Cerebellar nuclear complex (tissue), 1 donor: Measurements from ENCODE around the gene HOTAIR.

ENCODE experiments used
- DNase-seq, 2 experiments: peaks; one replicate each; lab custom pipeline; 2025; lab: John Stamatoyannopoulos, UW

The HOTAIR gene

GRCh38 chr12:53974084-53975063 lies at the start of gene HOTAIR:
Gene HOTAIR, minus strand, starts transcription at chr12:53974954.
- DNase-seq, result no peak

- no peak for DNase-seq
Measured at GRCh38 chr12:54024127-54024526, 49.4 kb upstream of the HOTAIR start.

GRCh38 chr12:54022960-54023884 lies 48.5 kb upstream of the HOTAIR start:
- no peak for DNase-seq

GRCh38 chr12:54021432-54022013 lies 46.8 kb upstream of the HOTAIR start:
- DNase-seq, result no peak

DNA sequence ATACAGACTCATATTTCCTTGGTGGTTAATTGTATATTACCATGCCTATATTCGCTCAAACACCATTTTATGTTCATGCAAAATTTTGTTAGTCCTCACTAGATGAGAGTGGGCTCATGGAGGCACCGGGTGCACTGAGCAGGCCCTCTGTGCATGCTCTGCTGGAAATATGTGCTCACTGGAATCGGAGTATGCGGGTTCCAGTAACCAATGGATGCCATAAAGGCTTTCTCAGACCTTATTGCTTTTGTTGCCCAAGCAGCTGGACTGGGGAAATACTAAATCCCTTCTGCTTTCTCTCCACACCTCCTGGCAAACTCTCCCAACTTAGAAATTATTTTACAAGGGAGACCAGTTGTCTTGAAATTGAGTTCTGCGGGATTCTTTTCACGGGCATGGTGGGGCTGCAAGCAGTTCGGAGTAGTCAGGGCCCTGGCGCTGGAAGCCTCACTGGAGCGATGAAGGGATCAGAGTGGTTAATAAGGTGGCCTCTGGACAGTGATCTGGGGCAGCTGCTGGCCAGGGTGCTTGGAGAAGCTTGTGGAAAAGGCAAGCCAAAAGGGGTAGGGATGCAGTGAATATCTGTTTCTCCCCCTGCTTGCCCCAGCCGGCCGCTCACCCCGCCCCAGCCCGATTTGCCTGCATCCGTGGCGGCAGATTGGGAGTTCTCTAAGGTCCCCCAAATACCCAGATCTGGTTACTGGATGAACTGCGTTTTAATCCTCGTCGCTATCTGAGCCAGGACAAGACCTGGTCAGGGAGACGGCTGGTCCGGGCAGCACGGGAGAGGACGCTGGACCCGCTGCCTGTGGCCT lies 46.0 kb upstream of the HOTAIR start:
- no peak for DNase-seq

DNA sequence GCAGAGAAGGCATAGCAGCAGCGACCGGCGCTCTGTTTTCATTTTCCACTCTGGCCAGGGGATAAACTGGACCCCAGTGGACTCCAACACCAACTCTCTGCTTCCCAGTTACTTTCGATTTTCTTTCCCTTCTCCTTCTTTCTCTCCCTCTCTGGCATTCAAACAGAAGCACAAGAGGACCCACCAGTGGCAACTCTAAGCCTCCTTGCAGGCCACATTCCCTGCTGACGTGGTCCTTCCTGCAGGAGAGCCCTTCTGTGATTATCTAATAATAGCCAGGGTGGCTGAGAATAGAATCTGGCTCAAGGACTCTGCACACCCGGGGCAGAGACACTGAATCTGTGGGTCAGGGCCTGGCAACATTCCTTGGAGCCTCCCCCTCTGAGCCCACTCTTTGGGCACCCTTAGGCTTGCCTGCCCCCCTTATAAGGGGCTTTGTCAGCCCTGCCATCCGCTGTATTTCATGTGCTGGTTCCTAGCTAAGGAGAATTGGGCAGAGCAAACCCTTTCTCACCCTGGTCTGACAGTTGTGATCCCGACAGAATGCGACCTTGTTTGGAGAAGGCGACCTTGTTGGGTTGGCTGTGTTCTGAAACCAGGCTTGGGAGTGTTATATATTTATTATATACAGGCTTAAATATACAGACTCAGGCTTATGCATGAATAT lies 45.3 kb upstream of the HOTAIR start:
- no peak for DNase-seq

GRCh38 chr12:54019091-54019811 lies 44.5 kb upstream of the HOTAIR start:
- DNase-seq, result no peak

DNA sequence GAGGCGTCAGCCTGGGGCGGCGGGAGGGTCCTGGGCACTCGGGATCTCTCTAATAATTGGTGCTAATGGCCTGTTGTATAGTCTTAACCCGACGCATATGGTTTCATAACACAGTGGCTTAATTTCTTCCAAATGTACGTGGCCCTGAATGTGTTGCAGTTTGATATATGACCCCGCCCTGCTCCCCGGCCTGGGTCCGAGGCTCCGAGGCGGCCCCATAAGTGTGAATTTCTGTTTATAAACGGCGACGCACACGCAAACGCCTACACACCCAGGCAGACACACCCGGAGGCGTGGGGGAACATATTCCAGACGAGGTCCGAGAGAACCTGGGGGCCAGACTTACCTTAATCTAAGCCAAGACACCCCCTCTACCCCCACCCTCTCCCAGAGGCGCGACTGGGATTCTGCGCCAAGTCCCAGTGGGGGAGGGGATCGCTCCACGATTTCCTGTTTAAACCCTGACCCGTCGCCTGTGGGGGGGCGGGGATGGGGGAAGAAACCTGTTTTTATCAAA lies 43.8 kb upstream of the HOTAIR start:
- DNase-seq, result no peak

- no peak for DNase-seq
Measured at GRCh38 chr12:54017878-54018467, 43.2 kb upstream of the HOTAIR start.

- no peak for DNase-seq
Measured at GRCh38 chr12:54017027-54017788, 42.5 kb upstream of the HOTAIR start.

DNA sequence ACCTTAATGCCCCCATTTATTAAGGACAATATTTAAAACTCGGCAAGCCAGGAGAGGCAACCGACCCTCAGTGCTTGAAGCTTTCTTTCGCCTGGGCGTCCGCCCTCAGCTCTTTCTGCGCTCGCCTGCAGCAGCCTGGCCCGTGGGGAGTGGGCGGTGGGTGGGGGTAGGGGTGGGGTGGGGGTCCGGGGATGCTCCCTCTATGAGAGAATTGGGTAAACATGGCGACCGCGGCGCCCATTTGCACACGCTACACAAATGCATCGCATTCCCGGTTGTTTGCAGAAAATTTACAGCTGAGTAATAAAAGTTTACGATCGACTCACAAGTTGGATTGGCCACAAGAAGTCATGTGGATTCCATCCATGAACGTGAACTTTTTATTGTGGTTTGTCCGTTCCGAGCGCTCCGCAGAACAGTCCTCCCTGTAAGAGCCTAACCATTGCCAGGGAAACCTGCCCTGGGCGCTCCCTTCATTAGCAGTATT lies 41.8 kb upstream of the HOTAIR start:
- DNase-seq, result no peak

DNA sequence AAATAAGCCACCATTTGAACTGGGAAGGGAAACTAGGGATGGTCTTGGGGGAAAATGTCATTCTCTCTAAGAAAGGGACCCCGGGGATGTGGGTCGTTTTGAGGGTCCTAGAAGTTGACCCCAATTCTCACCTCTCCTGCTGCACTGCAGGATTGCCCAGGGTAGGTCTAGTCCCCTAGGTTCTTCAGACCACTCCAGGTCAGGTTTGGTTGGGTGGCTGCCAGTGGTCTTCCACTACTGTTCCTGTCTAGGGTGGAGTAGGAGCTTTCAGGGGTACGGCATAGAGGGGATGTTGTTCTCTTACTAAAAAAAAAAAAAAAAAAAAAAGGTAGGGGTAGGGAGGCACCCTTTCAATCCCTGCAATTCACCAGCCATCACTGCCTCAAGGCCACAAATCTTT lies 41.3 kb upstream of the HOTAIR start:
- no peak for DNase-seq

DNA sequence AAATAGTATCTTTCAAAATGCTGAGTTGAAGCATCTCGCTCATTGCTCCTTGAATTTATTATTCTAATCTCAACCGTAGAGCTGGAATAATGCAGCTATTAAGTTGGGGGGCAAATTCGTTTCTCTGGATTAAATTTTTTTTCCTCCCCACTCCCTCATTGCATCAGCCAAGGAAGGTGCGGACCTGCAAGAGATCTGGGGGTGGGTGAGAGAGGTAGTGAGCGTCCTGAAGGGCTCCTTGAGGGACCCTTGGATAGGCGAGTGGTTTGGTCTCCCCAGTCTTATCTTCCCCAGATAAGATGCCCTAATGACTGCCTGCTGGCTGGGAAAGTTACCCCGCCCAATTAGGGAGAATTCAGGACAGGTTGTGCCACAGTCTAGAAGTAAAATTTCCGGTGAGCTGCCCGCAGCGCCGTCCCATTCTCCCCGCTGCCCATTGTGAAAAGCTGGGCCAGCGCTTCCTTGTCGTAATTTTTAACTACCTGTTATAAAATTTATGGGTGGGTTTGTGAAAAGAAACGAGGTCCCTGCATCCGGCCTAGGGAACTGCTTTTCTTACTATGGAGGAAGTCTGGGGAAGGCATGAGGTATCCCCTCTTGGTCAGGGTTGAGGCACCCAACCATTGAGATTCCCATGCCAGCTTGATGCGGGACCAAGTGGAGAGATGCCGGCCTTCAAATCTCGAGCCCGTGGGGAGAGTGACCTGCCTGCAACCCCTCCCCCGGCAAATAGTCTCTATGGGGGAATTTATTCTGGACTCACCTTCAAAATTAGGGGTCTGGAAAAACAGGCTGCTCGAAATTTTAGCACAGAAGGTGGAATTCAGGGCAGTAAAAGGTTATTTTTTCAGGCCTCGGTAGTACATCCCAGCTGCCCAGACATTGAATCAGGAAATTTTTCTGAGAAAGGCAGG lies 40.5 kb upstream of the HOTAIR start:
- no peak for DNase-seq

GRCh38 chr12:54014377-54015017 lies 39.7 kb upstream of the HOTAIR start:
- no peak for DNase-seq

- no peak for DNase-seq
Measured at GRCh38 chr12:54012631-54013409, 38.1 kb upstream of the HOTAIR start.
